Tibial nerve (tissue), 4 donors: ENCODE results near the gene ISOC2.

Experiments
- CTCF ChIP-seq, 5 experiments: fragments of 200-600 bp in 3 of 5; fragments of 450-650 bp in 2 of 5; sonication (generic) in 3 of 5; IDR thresholded peaks; one replicate each; pipeline ENCODE4 v1.5.1; 2016 to 2019; ENCODE audit warnings: antibody characterized with exemption in 5 of 5, mild to moderate bottlenecking in 3 of 5, moderate library complexity in 2 of 5
- EP300 ChIP-seq, 2 donors: sonication (generic); formaldehyde crosslinking; IDR thresholded peaks; one replicate each; pipeline ENCODE4 v1.6.1; 2017; ENCODE audit warnings: antibody characterized with exemption in 2 of 2, mild to moderate bottlenecking in 1 of 2
- POLR2A ChIP-seq, 2 donors: fragments of 450-650 bp; IDR thresholded peaks; one replicate each; pipeline ENCODE4 v1.6.1; 2017; ENCODE audit warnings: antibody characterized with exemption in 2 of 2, mild to moderate bottlenecking in 2 of 2, moderate library complexity in 2 of 2

- TF ChIP-seq CTCF (IDR thresholded peaks at IDR 0.05) (no peak), POLR2A (IDR thresholded peaks at IDR 0.05) (no peak), EP300 (IDR thresholded peaks at IDR 0.05) (no peak)
These were observed 9.8 kb upstream of the ISOC2 start for GRCh38 chr19:55471266-55471665.
